KMS-11 (cell line): Measurements from ENCODE around the gene ADNP2.

Experiments
- H2AFZ ChIP-seq: fragments of 200-600 bp; sonication (generic); 2 replicates; pipeline ENCODE4 v1.6.1; 2016; ENCODE audit warnings: antibody characterized with exemption, mixed run types, low read depth
- H3K27ac ChIP-seq: fragments of 200-600 bp; sonication (generic); 2 replicates; pipeline ENCODE4 v1.6.1; 2016; ENCODE audit warnings: mild to moderate bottlenecking, mixed run types
- H3K27me3 ChIP-seq: fragments of 200-600 bp; sonication (generic); 2 replicates; pipeline ENCODE4 v1.6.1; 2017; ENCODE audit warnings: mild to moderate bottlenecking, low read depth, mixed run types, moderate library complexity; ENCODE audit not compliant: insufficient read depth
- H3K36me3 ChIP-seq: fragments of 200-600 bp; sonication (generic); 2 replicates; pipeline ENCODE4 v1.6.1; 2017; ENCODE audit warnings: mild to moderate bottlenecking, mixed run types; ENCODE audit not compliant: insufficient read depth
- H3K4me1 ChIP-seq: fragments of 200-600 bp; sonication (generic); 2 replicates; pipeline ENCODE4 v1.6.1; 2016; ENCODE audit warnings: mild to moderate bottlenecking, low read depth, mixed run types; ENCODE audit not compliant: poor library complexity, severe bottlenecking
- H3K4me2 ChIP-seq: fragments of 200-600 bp; sonication (generic); 2 replicates; pipeline ENCODE4 v1.7.0; 2016; ENCODE audit warnings: mild to moderate bottlenecking, mixed run types
- H3K4me3 ChIP-seq: fragments of 200-600 bp; sonication (generic); IDR thresholded peaks from 2 replicates; pipeline ENCODE4 v1.6.1; 2017; ENCODE audit warnings: low read depth, low read length, mixed read lengths; ENCODE audit not compliant: insufficient read depth
- H3K79me2 ChIP-seq: fragments of 200-600 bp; sonication (generic); 2 replicates; pipeline ENCODE4 v1.6.1; 2016; ENCODE audit warnings: low read depth, mixed run types; ENCODE audit not compliant: insufficient read depth
- H3K9ac ChIP-seq: fragments of 200-600 bp; sonication (generic); 2 replicates; pipeline ENCODE4 v1.6.1; 2016; ENCODE audit warnings: mild to moderate bottlenecking, mixed run types
- H4K20me1 ChIP-seq: fragments of 200-600 bp; sonication (generic); 2 replicates; pipeline ENCODE4 v1.6.1; 2016; ENCODE audit warnings: mild to moderate bottlenecking, mixed run types; ENCODE audit not compliant: insufficient read depth
- CTCF ChIP-seq: fragments of 200-600 bp; sonication (generic); conservative IDR thresholded peaks from 2 replicates; pipeline ENCODE4 v1.6.1; 2017; ENCODE audit warnings: low read depth, mild to moderate bottlenecking, antibody characterized with exemption, low read length, moderate library complexity, mixed read lengths

Gene ADNP2

DNA sequence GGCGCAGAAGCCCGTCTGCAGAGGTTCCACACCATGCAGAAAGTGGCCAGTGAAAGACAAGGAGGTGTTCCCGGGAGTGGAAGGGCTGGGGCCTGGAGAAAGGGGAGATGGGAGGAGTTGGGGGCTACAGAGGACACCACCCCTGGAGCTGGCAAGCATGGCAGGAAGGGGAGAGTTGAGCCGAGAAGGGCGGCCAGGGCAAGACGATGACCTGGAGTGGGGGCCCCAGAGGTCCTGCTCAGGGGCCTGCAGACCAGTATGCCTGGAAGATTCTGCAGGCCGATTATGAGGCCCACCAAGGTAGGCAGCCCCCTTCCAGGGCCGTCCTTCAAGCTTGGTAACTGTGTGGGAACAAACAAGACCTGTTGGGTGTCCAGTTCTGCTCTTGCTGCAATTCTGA lies 41.7 kb upstream of the ADNP2 start:
- H3K9ac ChIP-seq: no peak overlapping the region
- TF ChIP-seq CTCF: no peak

DNA sequence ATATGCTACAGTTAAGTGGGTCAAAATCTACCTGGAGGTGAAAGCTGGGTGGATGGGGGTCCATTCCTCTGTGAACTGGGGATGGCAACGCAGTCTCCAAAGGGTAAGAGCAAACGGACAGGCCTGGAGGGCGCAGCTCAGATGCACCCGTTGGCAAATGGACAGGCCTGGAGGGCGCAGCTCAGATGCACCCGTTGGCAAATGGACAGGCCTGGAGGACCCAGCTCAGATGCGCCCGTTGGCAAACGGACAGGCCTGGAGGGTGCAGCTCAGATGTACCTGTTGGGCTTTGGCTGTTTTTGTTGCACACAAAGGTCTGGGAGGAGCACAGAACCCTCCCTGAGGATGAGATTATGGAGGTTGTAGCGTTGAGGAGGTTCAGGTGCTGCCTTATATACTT lies 41.2 kb upstream of the ADNP2 start:
- no peak overlapping the region for H2AFZ ChIP-seq
- H3K4me3 ChIP-seq: no peak overlapping the region
- no peak overlapping the region for H3K9ac ChIP-seq
- no peaks in the 10 kb centered on the region for H3K27me3 ChIP-seq
- no peaks in the 10 kb centered on the region for H4K20me1 ChIP-seq
- H3K4me1 ChIP-seq: no peaks in the 10 kb centered on the region
- no peak overlapping the region for H3K4me2 ChIP-seq
- no peaks in the 10 kb centered on the region for H3K79me2 ChIP-seq
- TF ChIP-seq CTCF: no peak
- no peak overlapping the region for H3K27ac ChIP-seq
- no peaks in the 10 kb centered on the region for H3K36me3 ChIP-seq

More for the DNA sequence above, 41.7 kb upstream of the ADNP2 start:
- no peaks in the 10 kb centered on the region for H3K27me3 ChIP-seq
- no peak overlapping the region for H3K4me2 ChIP-seq
- H2AFZ ChIP-seq: no peak overlapping the region
- H4K20me1 ChIP-seq: no peaks in the 10 kb centered on the region
- no peaks in the 10 kb centered on the region for H3K79me2 ChIP-seq
- H3K4me1 ChIP-seq: no peaks in the 10 kb centered on the region
- H3K36me3 ChIP-seq: no peaks in the 10 kb centered on the region
- H3K27ac ChIP-seq: no peak overlapping the region
- no peak overlapping the region for H3K4me3 ChIP-seq

- Histone ChIP-seq H3K27me3 (no peaks in the 10 kb centered on the region), H3K4me2 (no peak overlapping the region), H3K27ac (no peak overlapping the region), H3K36me3 (no peaks in the 10 kb centered on the region), H4K20me1 (no peaks in the 10 kb centered on the region), H3K4me3 (no peak overlapping the region), H3K4me1 (no peaks in the 10 kb centered on the region), H2AFZ (no peak overlapping the region), H3K79me2 (no peaks in the 10 kb centered on the region), H3K9ac (no peak overlapping the region)
- TF ChIP-seq CTCF: no peak
These were observed 40.3 kb upstream of the ADNP2 start for GRCh38 chr18:80068571-80069272.

GRCh38 chr18:80070825-80071224 lies 38.2 kb upstream of the ADNP2 start:
- H3K27me3 ChIP-seq: no peaks in the 10 kb centered on the region
- H3K4me3 ChIP-seq: no peak overlapping the region
- no peaks in the 10 kb centered on the region for H4K20me1 ChIP-seq
- no peaks in the 10 kb centered on the region for H3K4me1 ChIP-seq
- H3K4me2 ChIP-seq: no peak overlapping the region
- H3K79me2 ChIP-seq: no peaks in the 10 kb centered on the region
- H3K27ac ChIP-seq: no peak overlapping the region
- H2AFZ ChIP-seq: no peak overlapping the region
- H3K9ac ChIP-seq: no peak overlapping the region
- TF ChIP-seq CTCF: no peak
- no peaks in the 10 kb centered on the region for H3K36me3 ChIP-seq
